ENCODE data around the gene EIF3F. TPM values are rescaled to one million over a fixed set of nuclear protein-coding genes. Genes with fewer than 3 reads are reported as not detected.

The EIF3F gene
- total and polyA plus RNA-seq, 2 donors (not counting 1 experiment from before 2014, with no cell fraction given) = 330 to 584 TPM

DNA sequence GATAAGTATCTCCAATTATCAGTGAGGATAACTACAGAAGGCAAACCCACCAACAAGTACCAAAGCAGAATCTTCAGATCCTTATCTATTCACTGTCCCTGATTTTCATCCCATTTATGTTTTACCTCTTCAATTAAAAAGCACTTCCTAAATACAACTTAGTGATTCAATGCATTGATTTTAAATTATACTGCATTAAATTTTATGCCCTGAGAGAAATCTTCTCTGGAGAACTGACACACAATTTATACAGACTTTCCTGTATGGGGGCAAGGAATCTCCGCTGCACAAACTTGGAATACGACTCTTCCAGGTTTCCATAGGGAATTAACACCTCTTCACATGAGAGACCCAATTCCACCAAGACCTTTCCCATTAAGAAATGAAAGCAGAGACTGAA, 45.5 kb upstream of the EIF3F start, which contains the start of gene OR10A3:
TSS of gene OR10A3 (minus strand) at position 101 of the 400 bp plus-strand sequence. CDS start 2,188 bp downstream, outside the sequence.
- Histone ChIP-seq H2AFZ (ENCODE audit: insufficient read depth, low read depth, low read length, poor library complexity, severe bottlenecking) (no peak within 1 kb of the TSS), H3K36me3 (replicated peaks in 1 of 2; ENCODE audit: control extremely low read depth in 1 of 2, control insufficient read depth in 1 of 2, extremely low read depth in 1 of 2, insufficient read depth in 2 of 2, low read length in 1 of 2) (no peaks in the 10 kb centered on the region), H3K79me2 (ENCODE audit: control insufficient read depth, insufficient read depth, low read length) (no peaks in the 10 kb centered on the region), H3K27ac (ENCODE audit: low read length in 2 of 2) (no peak within 1 kb of the TSS), H3K9ac (ENCODE audit: low read length) (no peak within 1 kb of the TSS), H3K4me3 (ENCODE audit: control extremely low read depth in 1 of 5, extremely low read depth in 1 of 5, insufficient read depth in 1 of 5, low read depth in 2 of 5, low read length in 4 of 5) (no peak within 1 kb of the TSS), H3K4me1 (ENCODE audit: control insufficient read depth in 2 of 2, insufficient read depth in 2 of 2, low read length in 2 of 2) (no peaks in the 10 kb centered on the region), H3K27me3 (replicated peaks in 1 of 4; ENCODE audit: control extremely low read depth in 1 of 4, control insufficient read depth in 3 of 4, insufficient read depth in 4 of 4, low read length in 3 of 4) (peaks cover 0 to 3% (median 0%) of the 10 kb centered on the region in 4 experiments), H3K4me2 (replicated peaks; ENCODE audit: low read depth, low read length, poor library complexity, severe bottlenecking) (no peak within 1 kb of the TSS), H3K9me3 (ENCODE audit: control extremely low read depth in 1 of 3, control insufficient read depth in 2 of 3, insufficient read depth in 1 of 3, low read length in 2 of 3) (peaks cover 1 to 32% (median 18%) of the 10 kb centered on the region in 3 donors), H4K20me1 (ENCODE audit: control insufficient read depth, insufficient read depth, low read length, poor library complexity, severe bottlenecking) (no peaks in the 10 kb centered on the region)
- Mint-ChIP-seq H3K27ac (no peak within 1 kb of the TSS), H3K4me1 (no peaks in the 10 kb centered on the region), H3K27me3 (peaks cover 20% of the 10 kb centered on the region), H3K9me3 (ENCODE audit: insufficient read depth) (peaks cover 16% of the 10 kb centered on the region), H3K4me3 (no peak within 1 kb of the TSS)
- intact Hi-C loops (cut with micrococcal nuclease) = no loop called here
- no peak for TF ChIP-seq EZH2 (IDR thresholded peaks at IDR 0.05; ENCODE audit: borderline replicate concordance, insufficient read depth, low read depth, low read length, poor library complexity, severe bottlenecking)
- WGBS (ENCODE audit: insufficient coverage) = no CpG with 5 or more reads among the region's 2 CpGs
- ChIA-PET CTCF (no interaction called here), POLR2A (no interaction called here)
- ATAC-seq (ENCODE audit: low read depth) = no peak
- no peak for DNase-seq

DNA sequence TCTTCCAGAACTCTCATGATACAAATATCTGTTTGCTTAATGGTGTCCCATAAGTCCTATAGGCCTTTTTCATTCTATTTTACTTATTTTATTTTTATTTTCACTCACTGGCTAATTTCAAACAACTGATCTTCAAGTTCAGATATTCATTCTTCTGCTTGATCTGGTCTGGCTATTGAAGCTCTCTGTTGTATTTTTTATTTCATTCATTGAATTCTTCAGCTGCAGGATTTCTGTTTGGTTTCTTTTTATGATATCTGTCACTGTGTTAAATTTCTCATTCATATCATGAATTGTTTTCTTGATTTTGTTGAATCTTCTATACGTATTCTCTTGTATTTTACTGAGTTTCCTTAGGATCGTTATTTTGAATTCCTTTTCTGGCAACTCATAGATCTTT, 43.0 kb upstream of the EIF3F start:
- Mint-ChIP-seq H3K4me1 (no peaks in the 10 kb centered on the region), H3K4me3 (no peak overlapping the region), H3K27ac (no peak overlapping the region), H3K9me3 (ENCODE audit: insufficient read depth) (peaks cover 16% of the 10 kb centered on the region), H3K27me3 (peaks cover 30% of the 10 kb centered on the region)
- Histone ChIP-seq H3K4me2 (replicated peaks; ENCODE audit: low read depth, low read length, poor library complexity, severe bottlenecking) (no peak overlapping the region), H4K20me1 (ENCODE audit: control insufficient read depth, insufficient read depth, low read length, poor library complexity, severe bottlenecking) (no peaks in the 10 kb centered on the region), H3K79me2 (ENCODE audit: control insufficient read depth, insufficient read depth, low read length) (no peaks in the 10 kb centered on the region), H2AFZ (ENCODE audit: insufficient read depth, low read depth, low read length, poor library complexity, severe bottlenecking) (no peak overlapping the region), H3K9ac (ENCODE audit: low read length) (no peak overlapping the region), H3K27ac (ENCODE audit: low read length in 2 of 2) (no peak overlapping the region), H3K9me3 (ENCODE audit: control extremely low read depth in 1 of 3, control insufficient read depth in 2 of 3, insufficient read depth in 1 of 3, low read length in 2 of 3) (peaks cover 1 to 32% (median 18%) of the 10 kb centered on the region in 3 donors), H3K27me3 (replicated peaks in 1 of 4; ENCODE audit: control extremely low read depth in 1 of 4, control insufficient read depth in 3 of 4, insufficient read depth in 4 of 4, low read length in 3 of 4) (peaks cover 0 to 3% (median under 1%) of the 10 kb centered on the region in 4 experiments), H3K4me1 (ENCODE audit: control insufficient read depth in 2 of 2, insufficient read depth in 2 of 2, low read length in 2 of 2) (no peaks in the 10 kb centered on the region), H3K36me3 (replicated peaks in 1 of 2; ENCODE audit: control extremely low read depth in 1 of 2, control insufficient read depth in 1 of 2, extremely low read depth in 1 of 2, insufficient read depth in 2 of 2, low read length in 1 of 2) (no peaks in the 10 kb centered on the region), H3K4me3 (ENCODE audit: control extremely low read depth in 1 of 5, extremely low read depth in 1 of 5, insufficient read depth in 1 of 5, low read depth in 2 of 5, low read length in 4 of 5) (no peak overlapping the region)
- TF ChIP-seq, protein P1, sequence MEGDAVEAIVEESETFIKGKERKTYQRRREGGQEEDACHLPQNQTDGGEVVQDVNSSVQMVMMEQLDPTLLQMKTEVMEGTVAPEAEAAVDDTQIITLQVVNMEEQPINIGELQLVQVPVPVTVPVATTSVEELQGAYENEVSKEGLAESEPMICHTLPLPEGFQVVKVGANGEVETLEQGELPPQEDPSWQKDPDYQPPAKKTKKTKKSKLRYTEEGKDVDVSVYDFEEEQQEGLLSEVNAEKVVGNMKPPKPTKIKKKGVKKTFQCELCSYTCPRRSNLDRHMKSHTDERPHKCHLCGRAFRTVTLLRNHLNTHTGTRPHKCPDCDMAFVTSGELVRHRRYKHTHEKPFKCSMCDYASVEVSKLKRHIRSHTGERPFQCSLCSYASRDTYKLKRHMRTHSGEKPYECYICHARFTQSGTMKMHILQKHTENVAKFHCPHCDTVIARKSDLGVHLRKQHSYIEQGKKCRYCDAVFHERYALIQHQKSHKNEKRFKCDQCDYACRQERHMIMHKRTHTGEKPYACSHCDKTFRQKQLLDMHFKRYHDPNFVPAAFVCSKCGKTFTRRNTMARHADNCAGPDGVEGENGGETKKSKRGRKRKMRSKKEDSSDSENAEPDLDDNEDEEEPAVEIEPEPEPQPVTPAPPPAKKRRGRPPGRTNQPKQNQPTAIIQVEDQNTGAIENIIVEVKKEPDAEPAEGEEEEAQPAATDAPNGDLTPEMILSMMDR (IDR thresholded peaks at IDR 0.05) = no peak
- TF ChIP-seq EZH2 (IDR thresholded peaks at IDR 0.05; ENCODE audit: borderline replicate concordance, insufficient read depth, low read depth, low read length, poor library complexity, severe bottlenecking) = no peak
- intact Hi-C loops (cut with micrococcal nuclease) = no loop called here
- POLR2A ChIA-PET = no interaction called here
- WGBS (ENCODE audit: insufficient coverage) = no CpG with 5 or more reads among the region's 2 CpGs
- no peak for ATAC-seq (ENCODE audit: low read depth)
- CTCF ChIA-PET = no interaction called here
- DNase-seq = no peak

Measured in B cell (primary cell).